Measurements from ENCODE around the gene DUSP22. TPM values are rescaled to one million over a fixed set of nuclear protein-coding genes. Genes with fewer than 3 reads are reported as not detected.

Gene DUSP22
- total and polyA plus RNA-seq, 4 donors, result 9.5 to 31.0 (median 20.1) TPM

DNA sequence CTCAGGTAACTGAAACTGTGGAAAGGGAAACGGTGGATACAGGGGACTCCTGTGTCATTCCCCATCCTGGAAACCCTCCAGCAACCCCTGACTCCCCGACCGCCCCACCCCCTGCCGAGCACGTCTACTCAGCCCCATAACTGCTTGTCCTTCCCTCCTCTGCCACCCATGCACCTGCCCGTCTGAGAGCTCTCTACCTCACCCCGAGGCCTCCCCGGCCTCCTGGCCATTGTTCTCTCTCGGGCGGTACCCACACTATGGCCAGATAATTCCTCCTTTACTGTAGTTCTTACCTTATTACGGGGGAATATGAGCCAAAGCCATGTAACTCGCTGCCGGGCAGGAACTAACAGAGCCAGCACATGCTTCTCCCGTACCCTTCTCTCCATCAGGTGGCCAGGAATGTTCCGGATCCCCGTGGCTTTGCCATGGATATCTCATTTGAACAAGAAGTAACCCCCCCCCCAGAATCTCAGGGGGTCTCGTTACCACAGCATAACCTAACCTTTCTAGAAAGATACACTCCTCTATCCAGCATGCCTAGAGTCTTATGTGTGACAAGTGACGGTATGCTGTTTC lies 94.5 kb downstream of the DUSP22 start (continued):
- TF ChIP-seq REST (IDR thresholded peaks at IDR 0.05), result no peak

GRCh38 chr6:387293-387741 lies 95.0 kb downstream of the DUSP22 start:
- peak overlapping the region; percentile 63 to 72 for H3K27ac ChIP-seq (ENCODE audit: low read depth in 1 of 2, low read length in 2 of 2)
- peaks cover 5 to 23% (median 15%) of the 10 kb centered on the region in 4 donors for H3K4me1 ChIP-seq (ENCODE audit: control insufficient read depth in 4 of 4, insufficient read depth in 4 of 4, low read length in 3 of 4)
- H3K36me3 ChIP-seq (ENCODE audit: control insufficient read depth in 4 of 4, insufficient read depth in 3 of 4, low read depth in 1 of 4, low read length in 3 of 4), result no peaks in the 10 kb centered on the region
- no peak overlapping the region for H3K9ac ChIP-seq (ENCODE audit: low read depth in 1 of 2, low read length in 2 of 2)
- H3K4me3 ChIP-seq (ENCODE audit: low read depth in 1 of 3, low read length in 3 of 3), result no peak overlapping the region
- peaks cover 0 to 13% (median 8%) of the 10 kb centered on the region in 4 donors for H3K27me3 ChIP-seq (ENCODE audit: control insufficient read depth in 4 of 4, insufficient read depth in 4 of 4, low read length in 3 of 4)
- TF ChIP-seq JUND (IDR thresholded peaks at IDR 0.05) (peak in 1 of 2 donors; percentile 62), SP1 (IDR thresholded peaks at IDR 0.05) (peak; percentile 72), EGR1 (IDR thresholded peaks at IDR 0.05; ENCODE audit: low read depth in 2 of 2) (peak in 1 of 2 donors; percentile 48), YY1 (IDR thresholded peaks at IDR 0.05) (peak; percentile 66), HNF4A (conservative IDR thresholded peaks at IDR 0.05) (peak; percentile 35 to 67), MAX (IDR thresholded peaks at IDR 0.05) (peak; percentile 23), FOXA2 (IDR thresholded peaks at IDR 0.05) (peak; percentile 63), NR2F2 (IDR thresholded peaks at IDR 0.05) (no peak), ATF3 (IDR thresholded peaks at IDR 0.05) (no peak), FOXA1 (IDR thresholded peaks at IDR 0.05) (peak; percentile 38), REST (IDR thresholded peaks at IDR 0.05) (peak; percentile 66), RAD21 (IDR thresholded peaks at IDR 0.05) (peak in 1 of 2 donors; percentile 43), RXRA (IDR thresholded peaks at IDR 0.05) (peak; percentile 38 to 89), TAF1 (conservative IDR thresholded peaks at IDR 0.05) (no peak)
- TF ChIP-seq, protein P1, sequence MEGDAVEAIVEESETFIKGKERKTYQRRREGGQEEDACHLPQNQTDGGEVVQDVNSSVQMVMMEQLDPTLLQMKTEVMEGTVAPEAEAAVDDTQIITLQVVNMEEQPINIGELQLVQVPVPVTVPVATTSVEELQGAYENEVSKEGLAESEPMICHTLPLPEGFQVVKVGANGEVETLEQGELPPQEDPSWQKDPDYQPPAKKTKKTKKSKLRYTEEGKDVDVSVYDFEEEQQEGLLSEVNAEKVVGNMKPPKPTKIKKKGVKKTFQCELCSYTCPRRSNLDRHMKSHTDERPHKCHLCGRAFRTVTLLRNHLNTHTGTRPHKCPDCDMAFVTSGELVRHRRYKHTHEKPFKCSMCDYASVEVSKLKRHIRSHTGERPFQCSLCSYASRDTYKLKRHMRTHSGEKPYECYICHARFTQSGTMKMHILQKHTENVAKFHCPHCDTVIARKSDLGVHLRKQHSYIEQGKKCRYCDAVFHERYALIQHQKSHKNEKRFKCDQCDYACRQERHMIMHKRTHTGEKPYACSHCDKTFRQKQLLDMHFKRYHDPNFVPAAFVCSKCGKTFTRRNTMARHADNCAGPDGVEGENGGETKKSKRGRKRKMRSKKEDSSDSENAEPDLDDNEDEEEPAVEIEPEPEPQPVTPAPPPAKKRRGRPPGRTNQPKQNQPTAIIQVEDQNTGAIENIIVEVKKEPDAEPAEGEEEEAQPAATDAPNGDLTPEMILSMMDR (IDR thresholded peaks at IDR 0.05; ENCODE audit: low read depth, low read length, missing input control), result no peak
- TF ChIP-seq, protein P2, sequence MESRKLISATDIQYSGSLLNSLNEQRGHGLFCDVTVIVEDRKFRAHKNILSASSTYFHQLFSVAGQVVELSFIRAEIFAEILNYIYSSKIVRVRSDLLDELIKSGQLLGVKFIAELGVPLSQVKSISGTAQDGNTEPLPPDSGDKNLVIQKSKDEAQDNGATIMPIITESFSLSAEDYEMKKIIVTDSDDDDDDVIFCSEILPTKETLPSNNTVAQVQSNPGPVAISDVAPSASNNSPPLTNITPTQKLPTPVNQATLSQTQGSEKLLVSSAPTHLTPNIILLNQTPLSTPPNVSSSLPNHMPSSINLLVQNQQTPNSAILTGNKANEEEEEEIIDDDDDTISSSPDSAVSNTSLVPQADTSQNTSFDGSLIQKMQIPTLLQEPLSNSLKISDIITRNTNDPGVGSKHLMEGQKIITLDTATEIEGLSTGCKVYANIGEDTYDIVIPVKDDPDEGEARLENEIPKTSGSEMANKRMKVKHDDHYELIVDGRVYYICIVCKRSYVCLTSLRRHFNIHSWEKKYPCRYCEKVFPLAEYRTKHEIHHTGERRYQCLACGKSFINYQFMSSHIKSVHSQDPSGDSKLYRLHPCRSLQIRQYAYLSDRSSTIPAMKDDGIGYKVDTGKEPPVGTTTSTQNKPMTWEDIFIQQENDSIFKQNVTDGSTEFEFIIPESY (IDR thresholded peaks at IDR 0.05), result no peak
- DNase-seq (ENCODE audit: low spot score), result no peak
- 40% methylated on average over 11 of the region's 11 CpGs for WGBS
- H3K9me3 ChIP-seq (ENCODE audit: control insufficient read depth in 4 of 4, low read length in 3 of 4), result no peaks in the 10 kb centered on the region
